ENCODE data around the gene IL17RB.

GRCh38 chr3:53865732-53866499 lies 19.5 kb downstream of the IL17RB start:
- TF ChIP-seq CTCF (IDR thresholded peaks at IDR 0.05) (no peak), POLR2A (IDR thresholded peaks at IDR 0.05; ENCODE audit: low read length) (no peak), EP300 (IDR thresholded peaks at IDR 0.05) (no peak), MAZ (IDR thresholded peaks at IDR 0.05; ENCODE audit: borderline replicate concordance, low read depth, low read length) (no peak), POLR2AphosphoS2 (conservative IDR thresholded peaks at IDR 0.05; ENCODE audit: low read length) (no peak), RFX5 (IDR thresholded peaks at IDR 0.05) (no peak), JUN (IDR thresholded peaks at IDR 0.05) (no peak), CHD2 (IDR thresholded peaks at IDR 0.05; ENCODE audit: low read length, partially characterized antibody) (no peak)
